ENCODE results near the gene OLFML1. TPM values are rescaled to one million over a fixed set of nuclear protein-coding genes. Genes with fewer than 3 reads are reported as not detected.

Gene OLFML1
- total RNA-seq, 1 experiment from 2014 or later, result not detected

DNA sequence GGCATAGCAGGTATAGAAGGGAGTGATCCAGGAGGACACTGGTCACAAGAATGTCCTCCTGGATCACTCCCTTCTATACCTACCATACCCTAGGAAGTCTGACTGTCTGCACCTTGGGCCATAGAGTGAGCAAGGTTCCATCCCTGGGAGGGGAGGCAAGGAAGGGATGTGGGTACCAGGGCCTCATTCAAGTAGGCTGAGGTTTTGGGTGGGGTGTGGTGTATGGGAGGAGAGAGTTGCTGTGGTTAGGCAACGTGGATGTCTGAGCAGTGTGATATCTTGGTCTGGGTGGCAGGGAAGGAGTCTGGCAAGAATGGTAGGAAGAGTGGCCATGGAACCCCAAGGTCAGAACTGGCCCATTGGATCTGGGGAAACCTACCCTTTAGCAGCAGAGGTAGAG lies 41.7 kb downstream of the OLFML1 start:
- no peak overlapping the region for H3K4me3 Mint-ChIP-seq (ENCODE audit: unreplicated experiment)
- H3K27me3 Mint-ChIP-seq (ENCODE audit: insufficient read depth, unreplicated experiment), result no peaks in the 10 kb centered on the region
- H3K27ac Mint-ChIP-seq (ENCODE audit: low read depth, unreplicated experiment), result no peak overlapping the region
- no peak for DNase-seq (ENCODE audit: unreplicated experiment)
- TF ChIP-seq, protein P1, sequence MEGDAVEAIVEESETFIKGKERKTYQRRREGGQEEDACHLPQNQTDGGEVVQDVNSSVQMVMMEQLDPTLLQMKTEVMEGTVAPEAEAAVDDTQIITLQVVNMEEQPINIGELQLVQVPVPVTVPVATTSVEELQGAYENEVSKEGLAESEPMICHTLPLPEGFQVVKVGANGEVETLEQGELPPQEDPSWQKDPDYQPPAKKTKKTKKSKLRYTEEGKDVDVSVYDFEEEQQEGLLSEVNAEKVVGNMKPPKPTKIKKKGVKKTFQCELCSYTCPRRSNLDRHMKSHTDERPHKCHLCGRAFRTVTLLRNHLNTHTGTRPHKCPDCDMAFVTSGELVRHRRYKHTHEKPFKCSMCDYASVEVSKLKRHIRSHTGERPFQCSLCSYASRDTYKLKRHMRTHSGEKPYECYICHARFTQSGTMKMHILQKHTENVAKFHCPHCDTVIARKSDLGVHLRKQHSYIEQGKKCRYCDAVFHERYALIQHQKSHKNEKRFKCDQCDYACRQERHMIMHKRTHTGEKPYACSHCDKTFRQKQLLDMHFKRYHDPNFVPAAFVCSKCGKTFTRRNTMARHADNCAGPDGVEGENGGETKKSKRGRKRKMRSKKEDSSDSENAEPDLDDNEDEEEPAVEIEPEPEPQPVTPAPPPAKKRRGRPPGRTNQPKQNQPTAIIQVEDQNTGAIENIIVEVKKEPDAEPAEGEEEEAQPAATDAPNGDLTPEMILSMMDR (IDR thresholded peaks at IDR 0.05; ENCODE audit: unreplicated experiment), result no peak
- intact Hi-C loops (cut with micrococcal nuclease), result no loop called here
- H3K36me3 Mint-ChIP-seq (ENCODE audit: insufficient read depth, unreplicated experiment), result peaks cover 5% of the 10 kb centered on the region
- no peaks in the 10 kb centered on the region for H3K9me3 Mint-ChIP-seq (ENCODE audit: unreplicated experiment)
- no peaks in the 10 kb centered on the region for H3K4me1 Mint-ChIP-seq (ENCODE audit: insufficient read depth, unreplicated experiment)
- no TSS peak for BruUV-seq (replicated peaks)
- ChIA-PET POLR2A (no interaction called here), CTCF (no interaction called here)

DNA sequence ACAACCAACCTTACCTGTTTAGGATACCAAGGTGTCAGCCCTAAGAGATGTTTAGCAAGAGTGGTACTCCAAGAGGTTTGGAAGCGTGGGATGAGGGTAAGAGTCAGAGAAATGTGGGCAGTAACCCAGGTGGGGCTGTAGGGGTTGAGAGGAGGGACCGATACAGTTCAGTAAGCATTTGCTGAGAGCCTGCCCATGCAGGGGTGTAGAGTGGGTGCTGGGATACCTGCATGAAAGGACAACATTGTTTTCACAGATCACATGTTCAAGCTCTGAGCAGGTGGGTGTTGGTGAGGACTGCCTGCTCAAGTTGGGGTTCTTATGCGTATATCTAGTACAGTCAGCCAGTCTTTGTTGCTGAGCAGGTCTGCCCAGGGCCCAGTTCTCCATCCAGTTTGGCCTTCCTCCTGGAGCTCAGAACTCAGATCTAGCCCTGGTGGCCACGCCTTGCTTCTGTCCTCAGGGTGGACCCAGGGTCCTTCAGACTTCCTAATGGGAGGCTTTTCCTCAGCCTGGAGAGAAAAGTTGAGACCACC lies 43.3 kb downstream of the OLFML1 start:
- Mint-ChIP-seq H3K36me3 (ENCODE audit: insufficient read depth, unreplicated experiment) (peaks cover 5% of the 10 kb centered on the region), H3K27ac (ENCODE audit: low read depth, unreplicated experiment) (no peak overlapping the region)

DNA sequence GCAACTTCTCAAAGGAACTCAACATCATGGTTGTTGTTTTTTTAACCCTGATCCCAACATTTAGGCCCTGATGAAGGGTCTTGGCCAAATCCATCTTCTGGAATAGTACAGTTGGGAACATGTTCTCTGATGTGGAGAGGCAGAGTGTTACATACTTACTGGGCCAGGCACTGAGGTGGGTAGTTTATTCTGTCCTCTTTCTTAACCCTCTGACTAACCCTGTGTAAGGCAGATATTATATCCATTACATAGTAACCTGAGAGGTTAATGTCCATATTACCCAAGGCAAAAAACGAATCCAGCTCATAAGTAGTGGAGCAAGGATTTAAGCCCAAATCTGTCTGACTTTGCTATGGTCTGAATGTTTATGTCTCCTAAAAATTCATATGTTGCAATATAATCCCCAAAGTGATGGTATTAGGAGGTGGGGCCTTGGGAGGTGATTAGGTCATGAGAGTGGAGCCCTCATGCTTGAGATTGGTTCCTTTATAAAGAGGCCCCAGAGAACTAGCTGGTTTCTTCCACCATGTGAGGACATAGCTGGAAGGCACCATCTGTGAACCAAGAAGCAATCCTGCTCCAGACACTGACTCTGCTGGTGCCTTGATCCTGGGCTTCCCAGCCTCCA lies 44.8 kb downstream of the OLFML1 start:
- TF ChIP-seq, protein P1 (IDR thresholded peaks at IDR 0.05; ENCODE audit: unreplicated experiment), result no peak
- no TSS peak for BruUV-seq (replicated peaks)
- POLR2A ChIA-PET, result no interaction called here
- Mint-ChIP-seq H3K4me3 (ENCODE audit: unreplicated experiment) (no peak overlapping the region), H3K27me3 (ENCODE audit: insufficient read depth, unreplicated experiment) (no peaks in the 10 kb centered on the region), H3K27ac (ENCODE audit: low read depth, unreplicated experiment) (no peak overlapping the region), H3K4me1 (ENCODE audit: insufficient read depth, unreplicated experiment) (no peaks in the 10 kb centered on the region), H3K9me3 (ENCODE audit: unreplicated experiment) (no peaks in the 10 kb centered on the region), H3K36me3 (ENCODE audit: insufficient read depth, unreplicated experiment) (peaks cover 5% of the 10 kb centered on the region)
- CTCF ChIA-PET, result interaction anchor here (0.6 to 2.3 kb wide), 5 partner anchors 17 to 775 kb away, joined by 3 to 9 read pairs (median 4); no protein-coding TSS in a partner anchor
- DNase-seq (ENCODE audit: unreplicated experiment), result no peak
- intact Hi-C loops (cut with micrococcal nuclease), result no loop called here

More for the DNA sequence above, 43.3 kb downstream of the OLFML1 start:
- H3K9me3 Mint-ChIP-seq (ENCODE audit: unreplicated experiment), result no peaks in the 10 kb centered on the region
- CTCF ChIA-PET, result interaction anchor here (1.7 kb wide), 1 partner anchor 16 kb away, joined by 6 read pairs; no protein-coding TSS in a partner anchor
- no peaks in the 10 kb centered on the region for H3K4me1 Mint-ChIP-seq (ENCODE audit: insufficient read depth, unreplicated experiment)
- H3K4me3 Mint-ChIP-seq (ENCODE audit: unreplicated experiment), result no peak overlapping the region
- no peaks in the 10 kb centered on the region for H3K27me3 Mint-ChIP-seq (ENCODE audit: insufficient read depth, unreplicated experiment)
- no peak for DNase-seq (ENCODE audit: unreplicated experiment)
- POLR2A ChIA-PET, result no interaction called here
- BruUV-seq (replicated peaks), result no TSS peak
- intact Hi-C loops (cut with micrococcal nuclease), result no loop called here
- TF ChIP-seq, protein P1 (IDR thresholded peaks at IDR 0.05; ENCODE audit: unreplicated experiment), result no peak

DNA sequence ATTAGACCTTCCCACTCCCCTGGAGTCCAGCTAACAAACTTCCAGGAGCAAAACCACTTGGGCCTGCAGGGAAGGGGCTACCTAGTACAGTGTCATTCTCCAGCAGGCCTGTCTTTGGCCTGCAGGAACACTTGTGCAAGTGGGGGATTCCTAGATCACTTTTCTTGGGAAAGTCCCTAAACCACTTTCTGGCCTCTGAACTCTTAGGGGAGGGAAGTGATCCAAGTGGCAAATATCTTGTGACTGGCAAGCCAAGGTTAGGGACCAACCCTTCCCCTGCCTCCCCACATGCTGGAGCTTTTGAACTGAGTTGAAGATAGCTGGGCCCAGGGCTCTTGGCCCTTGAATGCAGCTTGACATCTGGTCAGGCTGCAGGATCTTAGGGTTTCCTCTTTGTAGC lies 45.7 kb downstream of the OLFML1 start:
- CTCF ChIA-PET, result interaction anchor here (0.6 to 2.3 kb wide), 3 partner anchors 18 to 1079 kb away, joined by 3 to 9 read pairs (median 4); partner anchors contain the start of gene PPFIBP2
- peaks cover 5% of the 10 kb centered on the region for H3K36me3 Mint-ChIP-seq (ENCODE audit: insufficient read depth, unreplicated experiment)
- H3K4me1 Mint-ChIP-seq (ENCODE audit: insufficient read depth, unreplicated experiment), result no peaks in the 10 kb centered on the region
- POLR2A ChIA-PET, result no interaction called here
- no peak overlapping the region for H3K4me3 Mint-ChIP-seq (ENCODE audit: unreplicated experiment)
- no peaks in the 10 kb centered on the region for H3K9me3 Mint-ChIP-seq (ENCODE audit: unreplicated experiment)
- intact Hi-C loops (cut with micrococcal nuclease), result no loop called here
- H3K27me3 Mint-ChIP-seq (ENCODE audit: insufficient read depth, unreplicated experiment), result peaks cover 2% of the 10 kb centered on the region
- no peak overlapping the region for H3K27ac Mint-ChIP-seq (ENCODE audit: low read depth, unreplicated experiment)
- TF ChIP-seq, protein P1 (IDR thresholded peaks at IDR 0.05; ENCODE audit: unreplicated experiment), result no peak
- no TSS peak for BruUV-seq (replicated peaks)
- no peak for DNase-seq (ENCODE audit: unreplicated experiment)
